ENCODE measurements around the gene SERF1A.
"Not testable (repeated sequence)": the region's sequence is repeated elsewhere in the genome, so short reads cannot be mapped to it uniquely, and the experiment has no call there.

The SERF1A gene

DNA sequence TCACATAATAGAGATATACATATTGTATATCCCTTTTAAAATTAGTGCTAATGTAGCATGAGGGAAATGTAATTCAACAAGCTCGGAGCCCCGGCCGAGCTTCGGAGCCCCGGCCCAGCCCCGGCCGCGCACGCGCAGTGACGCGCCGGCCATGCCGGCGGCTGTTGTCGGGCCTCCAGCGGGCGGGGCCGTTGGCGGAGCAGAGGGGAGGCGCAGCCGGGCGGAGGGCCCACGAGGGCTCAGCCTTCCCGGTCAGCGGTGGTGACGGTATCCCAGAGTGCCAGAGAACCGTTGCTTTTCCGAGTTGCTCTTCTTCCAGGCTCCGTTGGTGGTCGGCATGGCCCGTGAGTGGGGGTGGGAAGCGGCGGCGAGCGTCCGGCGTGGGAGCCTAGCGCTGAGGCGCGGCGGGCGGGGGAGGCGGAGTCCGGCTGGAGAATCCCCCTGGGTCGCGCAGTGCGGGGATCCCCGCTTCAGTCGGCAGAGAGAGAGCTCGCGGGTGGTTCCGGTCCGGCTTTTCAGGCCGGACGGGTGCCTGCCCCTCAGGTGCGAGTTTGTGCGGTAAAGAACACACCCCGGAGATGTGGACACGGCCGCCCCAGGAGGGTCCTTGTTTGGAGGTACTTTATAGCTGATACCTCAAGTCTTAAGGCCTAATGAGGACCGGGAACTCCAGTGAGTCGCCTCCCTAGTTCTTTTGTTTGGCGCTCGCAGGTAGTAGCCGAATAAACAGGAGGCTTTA lies at the start of gene SERF1A:
SERF1A (plus strand) TSS at position 137 of the 739 bp plus-strand sequence; CDS start at position 338, 201 bp downstream.
- not testable (repeated sequence) for DNase-seq

DNA sequence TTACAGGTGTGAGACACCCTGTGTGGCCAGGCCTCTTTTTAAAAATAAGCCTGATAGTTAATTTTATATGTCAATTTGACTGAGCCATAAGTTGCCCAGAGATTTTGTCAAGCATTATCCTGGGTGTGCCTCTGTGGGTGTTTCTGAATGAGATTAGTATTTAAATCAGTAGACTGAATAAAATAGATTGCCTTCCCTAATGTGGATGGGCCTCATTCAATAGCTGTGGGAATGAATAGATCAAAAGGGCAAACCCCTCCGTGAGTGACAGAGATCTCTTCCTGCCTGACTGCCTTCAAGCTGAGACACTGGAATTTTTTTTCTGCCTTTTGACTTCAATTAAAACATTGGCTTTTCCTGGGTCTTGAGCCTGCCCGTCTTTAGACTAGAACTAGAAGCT lies 33.7 kb upstream of the SERF1A start:
- not testable (repeated sequence) for DNase-seq

DNA sequence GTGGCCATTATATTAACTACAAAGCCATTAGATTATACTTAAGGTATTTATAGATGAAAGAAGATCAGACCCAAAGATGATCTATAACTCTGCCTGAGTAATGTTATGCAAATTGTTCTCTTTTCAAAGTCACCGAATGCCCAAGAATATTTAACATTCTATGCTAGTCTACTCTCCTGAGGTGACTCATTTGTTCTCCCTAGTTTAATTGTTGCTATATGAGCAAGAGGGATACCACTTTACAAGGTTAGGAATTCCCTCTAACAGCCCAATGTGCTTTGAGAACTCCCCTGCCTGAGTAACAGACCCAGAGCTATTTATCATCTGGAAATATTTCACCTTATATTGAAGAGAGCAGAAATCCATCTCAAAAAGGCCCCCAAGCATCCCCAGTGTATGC lies 29.8 kb upstream of the SERF1A start:
- not testable (repeated sequence) for DNase-seq

GRCh38 chr5:70896076-70896475 lies 4.4 kb upstream of the SERF1A start:
- not testable (repeated sequence) for DNase-seq

DNA sequence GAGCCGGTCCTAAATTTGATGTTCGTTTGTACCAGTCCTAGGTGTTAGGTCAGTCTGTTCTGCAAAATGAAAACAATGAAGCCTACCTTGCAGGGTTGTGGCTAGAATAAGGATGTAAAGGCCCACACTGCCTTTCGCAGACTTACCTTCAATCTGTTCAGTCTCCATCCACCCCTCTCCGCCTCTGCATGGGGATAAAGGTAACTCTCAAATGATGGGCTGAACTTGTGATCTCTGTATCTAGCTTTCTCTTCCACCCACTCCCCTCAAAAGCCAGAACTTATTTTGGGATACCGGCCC lies 753 bp downstream of the SERF1A start:
- DNase-seq: not testable (repeated sequence)

DNA sequence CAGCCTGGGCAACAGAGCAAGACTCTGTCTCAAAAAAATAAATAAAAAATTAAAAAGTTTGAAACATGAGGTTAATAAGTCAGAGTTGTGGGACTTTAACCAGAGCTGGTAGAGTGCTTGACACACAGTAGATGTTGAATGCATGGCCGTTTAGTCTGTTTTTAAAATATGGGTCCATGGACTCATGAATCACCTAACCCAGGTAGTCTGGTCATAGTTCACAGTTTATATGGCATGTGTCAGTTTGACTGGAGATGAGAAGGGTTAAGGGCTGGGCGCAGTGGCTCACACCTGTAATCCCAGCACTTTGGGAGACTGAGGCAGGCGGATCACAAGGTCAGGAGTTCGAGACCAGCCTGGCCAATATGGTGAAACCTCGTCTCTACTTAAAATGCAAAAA lies 6.2 kb downstream of the SERF1A start:
- DNase-seq: not testable (repeated sequence)

DNA sequence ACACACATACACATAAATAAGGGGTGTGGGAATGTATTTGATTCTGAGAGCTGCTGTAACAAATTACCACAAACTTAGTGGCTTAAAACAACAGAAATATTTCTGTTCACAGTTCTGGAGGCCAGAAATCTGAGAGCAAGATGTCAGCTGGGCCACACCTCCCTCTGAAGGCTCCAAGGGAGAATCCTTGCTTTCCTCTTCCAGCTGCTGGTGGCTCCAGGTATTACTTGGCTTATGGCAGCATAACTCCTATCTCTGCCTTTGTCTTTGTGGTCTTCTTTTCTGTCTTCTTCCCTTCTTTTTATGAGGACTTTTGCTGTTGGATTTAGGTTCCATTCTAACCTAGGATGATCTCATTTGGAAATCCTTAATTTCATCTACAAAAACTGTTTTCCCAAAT lies 16.4 kb downstream of the SERF1A start:
- DNase-seq: not testable (repeated sequence)

DNA sequence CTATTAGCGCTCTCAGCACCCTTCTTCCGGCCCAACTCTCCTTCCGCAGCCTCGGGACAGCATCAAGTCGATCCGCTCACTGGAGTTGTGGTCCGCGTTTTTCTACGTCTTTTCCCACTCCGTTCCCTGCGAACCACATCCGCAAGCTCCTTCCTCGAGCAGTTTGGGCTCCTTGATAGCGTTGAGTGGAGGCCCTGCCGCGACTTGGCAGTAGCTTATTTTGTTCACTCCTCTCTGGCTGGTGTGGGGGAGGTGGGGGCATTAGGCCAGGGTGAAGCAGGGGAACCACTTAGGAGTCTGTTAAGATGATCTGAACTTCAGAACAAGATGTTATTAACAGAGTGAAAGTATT lies 24.7 kb downstream of the SERF1A start:
- DNase-seq: not testable (repeated sequence)

DNA sequence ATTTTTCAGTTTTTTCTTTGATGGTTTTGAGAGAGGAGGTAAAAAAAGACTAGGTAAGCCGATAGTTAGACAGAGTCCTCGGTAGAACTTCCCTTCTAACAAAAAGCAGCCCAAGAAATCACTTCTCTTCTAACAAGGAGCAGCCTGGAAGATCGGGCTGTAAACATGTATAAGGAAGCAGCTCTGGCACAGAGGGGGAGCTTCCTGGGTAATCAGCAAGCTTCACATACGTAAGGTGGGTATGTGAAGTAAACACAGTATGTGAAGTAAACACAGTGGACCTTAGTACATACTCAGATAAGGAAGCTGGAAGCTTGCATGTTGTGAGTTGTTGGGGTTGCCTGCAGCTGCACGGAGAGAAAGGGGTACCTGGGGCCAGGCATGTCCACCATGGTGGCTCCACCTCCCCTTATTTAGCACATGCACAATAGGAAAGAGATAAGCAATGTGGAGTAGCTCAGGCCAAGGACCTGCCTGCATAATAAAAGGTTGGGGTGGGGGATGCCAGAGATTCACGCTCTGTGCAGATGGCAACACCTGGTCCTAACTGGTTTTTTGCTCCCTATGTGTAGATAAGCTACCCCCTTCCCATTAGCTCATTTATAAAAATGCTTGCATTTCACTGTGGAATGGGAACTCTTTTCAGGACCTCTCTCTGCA lies 31.4 kb downstream of the SERF1A start:
- DNase-seq: not testable (repeated sequence)

DNA sequence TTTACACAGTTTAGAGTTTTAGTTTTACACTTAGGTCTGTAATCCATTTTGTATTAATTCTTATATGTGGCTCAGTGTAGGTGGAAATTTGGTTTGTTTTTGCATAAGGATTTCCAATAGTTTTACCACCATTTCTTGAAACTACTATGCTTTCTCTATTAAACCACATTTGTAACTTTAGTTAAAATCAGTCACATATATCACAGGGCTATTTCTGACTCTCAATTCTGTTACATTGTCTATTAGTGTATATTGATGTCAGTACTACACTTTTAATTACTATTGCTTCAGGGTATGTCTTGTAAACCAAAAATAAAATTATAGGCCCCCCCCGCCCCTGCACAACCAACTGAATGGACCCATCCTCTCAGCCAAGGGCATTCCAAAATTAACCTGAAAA lies 32.1 kb downstream of the SERF1A start:
- DNase-seq: not testable (repeated sequence)

DNA sequence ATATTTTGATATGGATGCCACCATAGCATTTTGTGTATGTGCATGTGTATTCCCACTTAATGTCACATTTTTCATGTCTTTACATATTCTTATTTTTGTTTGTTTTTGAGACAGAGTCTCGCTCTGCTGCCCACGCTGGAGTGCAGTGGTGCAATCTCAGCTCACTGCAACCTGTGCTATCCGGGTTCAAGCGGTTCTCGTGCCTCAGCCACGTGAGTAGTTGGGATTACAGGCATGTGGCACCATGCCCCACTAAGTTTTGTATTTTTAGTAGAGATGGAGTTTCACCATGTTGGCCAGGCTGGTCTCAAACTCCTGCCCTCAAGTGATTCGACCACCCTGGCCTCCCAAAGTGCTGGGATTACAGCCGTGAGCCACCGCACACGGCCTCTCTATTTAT lies 52.6 kb downstream of the SERF1A start:
- DNase-seq: not testable (repeated sequence)
